COLO668 (cell line): Measurements from ENCODE around the gene NR5A1.

Source experiments
- DNase-seq: peaks from one replicate; lab custom pipeline; 2025; ENCODE audit not compliant: unreplicated experiment; lab: John Stamatoyannopoulos, UW

NR5A1 gene

DNA sequence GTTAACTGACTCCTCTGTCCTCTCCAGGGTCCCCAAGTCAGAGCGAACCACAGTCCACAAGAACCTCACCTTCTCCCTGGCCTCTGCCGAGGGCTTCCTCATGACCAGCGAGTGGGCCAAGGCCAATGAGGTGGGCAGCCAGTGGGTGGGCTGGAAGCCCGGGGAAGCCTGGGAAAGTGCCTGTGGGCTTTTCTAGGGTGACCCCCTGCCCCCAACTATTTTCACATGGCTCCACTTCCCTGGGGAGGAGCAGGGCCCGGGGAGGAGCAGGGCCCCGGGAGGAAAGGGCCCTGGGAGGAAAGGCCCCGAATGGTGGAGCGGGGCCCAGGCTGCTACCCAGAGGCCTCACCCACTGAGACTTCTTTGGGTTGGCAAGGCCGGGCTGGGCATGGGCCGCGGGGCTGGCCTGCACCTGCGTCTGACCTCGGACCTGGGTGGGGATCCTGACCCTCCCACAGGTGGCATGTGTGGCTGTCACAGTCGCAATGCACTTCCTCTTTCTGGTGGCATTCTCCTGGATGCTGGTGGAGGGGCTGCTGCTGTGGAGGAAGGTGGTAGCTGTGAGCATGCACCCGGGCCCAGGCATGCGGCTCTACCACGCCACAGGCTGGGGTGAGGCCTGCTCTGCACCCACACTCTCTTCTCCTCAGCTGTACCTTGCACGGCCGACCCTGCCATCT lies 39.0 kb downstream of the NR5A1 start:
- DNase-seq: no peak

DNA sequence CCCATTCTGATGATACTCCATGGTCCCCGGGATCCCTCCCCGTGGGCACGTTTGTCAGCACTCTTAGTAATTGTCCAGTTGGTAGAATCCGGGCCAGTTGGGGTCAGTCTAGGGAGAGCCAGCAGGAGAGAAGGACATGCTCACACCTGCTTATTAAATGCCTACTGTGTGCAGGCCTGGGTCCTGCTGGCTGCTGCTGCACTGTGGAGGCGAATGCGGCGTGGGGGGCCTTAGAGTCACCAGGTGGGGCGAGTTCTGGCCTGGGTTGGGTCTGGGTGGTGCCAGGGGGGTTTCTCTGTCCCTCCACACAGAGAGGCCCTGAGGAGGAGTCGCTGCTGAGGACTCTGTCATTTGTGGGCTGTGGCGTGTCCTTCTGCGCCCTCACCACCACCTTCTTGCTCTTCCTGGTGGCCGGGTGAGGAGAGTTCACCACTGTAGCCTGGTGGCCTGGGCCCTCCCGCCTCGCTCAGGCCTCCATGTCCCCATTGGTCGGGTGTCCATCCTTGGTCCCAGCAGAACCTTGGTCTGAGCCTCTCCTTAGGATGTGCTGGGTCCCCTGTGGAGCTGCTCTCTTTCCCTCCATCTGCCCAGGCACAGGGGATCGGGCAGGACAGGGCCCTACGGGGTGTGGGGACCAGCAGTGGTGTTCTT lies 39.7 kb downstream of the NR5A1 start:
- no peak for DNase-seq

DNA sequence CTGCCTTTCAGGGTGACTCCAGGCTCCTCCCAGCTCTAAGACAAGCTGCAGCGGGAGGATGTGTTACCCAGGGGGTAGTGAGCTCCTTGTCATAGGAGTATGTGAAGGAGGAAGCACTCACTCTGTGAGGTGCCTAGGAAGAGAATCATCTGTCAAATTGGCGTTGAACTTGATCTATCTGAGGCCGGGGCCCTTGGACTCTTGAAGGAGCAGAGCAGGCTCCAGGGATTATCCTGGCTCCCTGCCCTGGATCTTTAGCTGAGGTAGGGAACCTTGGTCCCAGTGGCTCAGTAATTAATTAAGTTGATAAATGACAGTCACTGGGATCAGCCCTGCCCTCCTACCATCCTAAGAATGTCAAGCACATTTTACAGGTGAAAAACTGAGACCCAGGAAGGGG lies 41.5 kb downstream of the NR5A1 start:
- DNase-seq: no peak

GRCh38 chr9:124462739-124463138 lies 44.5 kb downstream of the NR5A1 start:
- no peak for DNase-seq

DNA sequence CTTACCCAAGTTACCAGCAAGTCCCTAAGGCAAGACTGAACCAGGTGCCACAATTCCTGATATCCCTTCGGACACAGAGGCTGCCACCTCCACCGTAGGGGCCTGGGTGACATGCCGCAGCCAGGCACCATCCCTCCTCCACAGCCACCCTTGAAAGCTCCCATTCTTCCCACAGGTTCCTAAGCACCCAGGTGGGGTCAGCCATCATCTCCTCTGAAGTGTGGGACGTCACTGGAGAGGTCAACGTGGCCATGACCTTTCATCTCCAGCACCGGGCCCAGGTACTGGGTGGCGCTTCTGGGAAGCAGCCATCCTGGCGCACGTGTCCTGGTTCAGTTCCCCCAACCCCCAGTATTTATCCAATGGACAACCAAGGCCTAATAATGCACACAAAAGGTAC lies 48.8 kb downstream of the NR5A1 start:
- DNase-seq: no peak

GRCh38 chr9:124457887-124458431 lies 49.2 kb downstream of the NR5A1 start:
- no peak for DNase-seq

- no peak for DNase-seq
Measured at GRCh38 chr9:124457079-124457886, 49.9 kb downstream of the NR5A1 start.

DNA sequence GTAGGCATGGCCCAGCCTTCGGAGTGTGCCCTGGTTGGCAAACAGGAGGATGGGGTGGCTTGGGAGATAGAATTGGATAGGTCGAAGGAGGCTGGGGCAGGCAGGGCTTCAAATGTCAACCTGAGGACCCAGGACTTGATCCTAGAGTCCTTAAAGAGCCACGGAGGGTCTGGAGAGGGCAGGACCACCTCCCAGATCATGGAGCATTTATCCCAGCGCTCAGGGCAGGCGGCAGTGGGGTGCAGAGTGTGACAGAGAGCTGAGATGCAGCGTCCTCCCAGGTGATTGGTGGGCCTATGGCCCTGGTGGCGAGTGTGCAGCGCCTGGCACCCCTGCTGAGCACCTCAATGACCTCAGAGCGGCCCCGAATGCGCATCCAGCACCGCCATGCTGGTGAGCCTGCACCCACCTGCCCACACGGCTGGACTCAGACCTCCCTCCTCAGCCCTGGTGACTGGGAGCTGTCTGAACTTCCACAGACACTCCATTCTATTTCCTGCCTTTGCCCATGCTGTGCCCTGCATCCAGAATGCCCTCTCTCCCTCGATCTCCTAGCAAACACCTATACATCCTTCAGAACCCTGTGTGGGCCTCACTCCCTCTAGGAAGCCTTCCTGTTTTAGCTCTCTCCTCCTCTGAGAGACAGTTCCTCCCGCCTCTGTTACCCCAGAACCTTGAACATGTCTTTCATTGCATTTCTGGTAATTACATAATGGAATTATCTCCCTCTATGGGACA lies 50.7 kb downstream of the NR5A1 start:
- DNase-seq: no peak

GRCh38 chr9:124455820-124456219 lies 51.4 kb downstream of the NR5A1 start:
- no peak for DNase-seq

GRCh38 chr9:124454791-124455443 lies 52.3 kb downstream of the NR5A1 start:
- DNase-seq: peak; percentile 50

DNA sequence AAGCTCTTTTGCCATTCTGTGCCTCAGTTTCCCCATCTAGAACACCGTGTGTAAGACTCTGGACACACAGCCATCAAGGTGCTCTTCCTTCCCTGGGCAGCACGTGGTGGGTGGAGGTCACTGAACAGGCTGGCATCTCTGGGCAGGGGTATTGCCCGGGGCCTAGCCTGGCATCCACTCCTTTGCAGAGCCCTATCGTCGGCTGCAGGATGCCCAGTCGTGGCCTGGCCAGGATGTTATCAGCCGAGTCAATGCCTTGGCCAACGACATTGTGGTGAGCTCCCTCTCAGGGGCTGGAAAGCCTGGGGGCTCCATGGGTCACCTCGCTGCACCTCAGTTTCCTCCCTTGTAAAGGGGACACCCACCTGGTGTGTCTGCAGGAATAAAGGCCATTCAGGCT lies 52.9 kb downstream of the NR5A1 start:
- no peak for DNase-seq

- no peak for DNase-seq
Measured at GRCh38 chr9:124453586-124454191, 53.5 kb downstream of the NR5A1 start.

GRCh38 chr9:124452841-124453585 lies 54.2 kb downstream of the NR5A1 start:
- no peak for DNase-seq

- no peak for DNase-seq
Measured at GRCh38 chr9:124452326-124452725, 54.9 kb downstream of the NR5A1 start.

- no peak for DNase-seq
Measured at GRCh38 chr9:124450931-124451661, 56.1 kb downstream of the NR5A1 start.

- DNase-seq: peak; percentile 61
Measured at GRCh38 chr9:124450241-124450924, 56.8 kb downstream of the NR5A1 start, which contains the start of gene ADGRD2. TSS of gene ADGRD2 (plus strand) at chr9:124450451. CDS start at chr9:124451667, 1,216 bp downstream.

DNA sequence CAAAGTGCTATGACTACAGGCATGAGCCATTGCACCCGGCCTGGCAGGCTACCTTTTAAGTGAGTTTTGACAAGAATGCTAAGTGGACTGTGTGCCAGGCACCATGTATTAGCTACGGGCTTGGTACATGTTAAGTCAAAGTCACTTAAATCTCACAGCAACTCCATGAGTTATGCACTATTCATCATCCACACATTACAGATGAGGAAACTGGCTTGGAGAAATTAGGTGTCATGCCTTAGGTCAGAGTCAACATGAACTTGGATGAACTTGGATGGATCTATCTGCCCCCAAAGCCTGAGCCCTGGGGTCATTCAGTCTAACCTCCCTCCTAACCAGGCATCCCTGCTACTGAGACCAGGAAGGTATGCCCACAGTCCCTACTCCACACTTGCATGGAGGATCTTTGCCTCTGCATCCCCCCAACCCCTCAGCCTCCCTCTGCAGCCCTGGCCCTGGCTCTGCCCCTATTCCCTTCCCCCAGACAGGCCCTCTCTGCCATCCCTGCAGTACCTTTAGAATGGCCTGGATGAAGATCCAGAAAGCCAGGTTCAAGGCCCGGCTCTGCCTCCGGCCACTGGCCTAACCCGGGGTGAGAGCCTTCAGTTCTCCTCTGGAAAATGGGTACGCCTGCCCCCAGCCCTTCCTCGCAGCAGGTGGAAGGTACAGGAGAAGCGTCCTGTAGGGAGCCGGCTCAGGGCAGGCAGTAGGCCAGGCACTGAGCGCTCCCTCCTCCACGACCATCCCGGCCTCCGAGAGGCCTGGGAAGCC lies 57.6 kb downstream of the NR5A1 start:
- no peak for DNase-seq
